Globus pallidus (tissue), 1 donor: ENCODE measurements around the gene ALK.

Source experiments
- DNase-seq: peaks from one replicate; pipeline ENCODE4 v3.0.0-alpha.2; 2015; ENCODE audit warnings: low spot score

ALK gene

GRCh38 chr2:29644949-29645348 is 276.4 kb downstream of the ALK start:
- no peak for DNase-seq

GRCh38 chr2:29643196-29643595 is 278.2 kb downstream of the ALK start:
- no peak for DNase-seq

- DNase-seq: no peak
Observed at GRCh38 chr2:29640360-29640759, 281.0 kb downstream of the ALK start.

- DNase-seq: no peak
Observed at GRCh38 chr2:29638641-29639040, 282.7 kb downstream of the ALK start.

GRCh38 chr2:29634916-29635315 is 286.5 kb downstream of the ALK start:
- no peak for DNase-seq

GRCh38 chr2:29632018-29632417 is 289.4 kb downstream of the ALK start:
- DNase-seq: no peak

GRCh38 chr2:29629495-29629894 is 291.9 kb downstream of the ALK start:
- no peak for DNase-seq

GRCh38 chr2:29628862-29629261 is 292.5 kb downstream of the ALK start:
- no peak for DNase-seq

GRCh38 chr2:29628108-29628745 is 293.2 kb downstream of the ALK start:
- DNase-seq: no peak

GRCh38 chr2:29627279-29627711 is 294.1 kb downstream of the ALK start:
- DNase-seq: no peak

- no peak for DNase-seq
Observed at GRCh38 chr2:29620890-29621289, 300.5 kb downstream of the ALK start.

- no peak for DNase-seq
Observed at GRCh38 chr2:29619689-29620088, 301.7 kb downstream of the ALK start.

GRCh38 chr2:29618024-29618423 is 303.4 kb downstream of the ALK start:
- DNase-seq: no peak

GRCh38 chr2:29617351-29617750 is 304.0 kb downstream of the ALK start:
- no peak for DNase-seq

- no peak for DNase-seq
Observed at GRCh38 chr2:29616569-29616968, 304.8 kb downstream of the ALK start.

GRCh38 chr2:29615841-29616240 is 305.5 kb downstream of the ALK start:
- DNase-seq: no peak

- no peak for DNase-seq
Observed at GRCh38 chr2:29615183-29615582, 306.2 kb downstream of the ALK start.

- no peak for DNase-seq
Observed at GRCh38 chr2:29614295-29614830, 307.0 kb downstream of the ALK start.

GRCh38 chr2:29613792-29614266 is 307.6 kb downstream of the ALK start:
- no peak for DNase-seq

- DNase-seq: no peak
Observed at GRCh38 chr2:29613067-29613466, 308.3 kb downstream of the ALK start.

- DNase-seq: no peak
Observed at GRCh38 chr2:29612568-29612967, 308.8 kb downstream of the ALK start.

GRCh38 chr2:29611850-29612249 is 309.5 kb downstream of the ALK start:
- DNase-seq: no peak

GRCh38 chr2:29611261-29611660 is 310.1 kb downstream of the ALK start:
- no peak for DNase-seq

- no peak for DNase-seq
Observed at GRCh38 chr2:29610569-29610968, 310.8 kb downstream of the ALK start.
